ENCODE results near the gene AMH. TPM values are rescaled to one million over a fixed set of nuclear protein-coding genes. Genes with fewer than 3 reads are reported as not detected.

Gene AMH
- total and polyA plus RNA-seq, 2 of the 13 experiments (the other 11 are each of a cell fraction or from before 2014, with no cell fraction given): 0.03 to 0.18 TPM

- peak; percentile 63 for TF ChIP-seq TAF1 (CRISPR knock-in tag; IDR thresholded peaks at IDR 0.05)
- no peak for TF ChIP-seq ZNF253 (CRISPR knock-in tag; IDR thresholded peaks at IDR 0.05; ENCODE audit: borderline replicate concordance)
- TF ChIP-seq YY1 (IDR thresholded peaks at IDR 0.05; ENCODE audit: insufficient read depth, insufficient replicate concordance, low read depth, low read length): peak; percentile 89
- peak; percentile 62; the same call in 1 of the 2 replicates for TF ChIP-seq ZBTB25 (CRISPR knock-in tag; IDR thresholded peaks at IDR 0.05)
- 0 out of 2 replicates have a peak, but pooled peaks have one; percentile 16 for TF ChIP-seq ZGPAT (CRISPR knock-in tag; IDR thresholded peaks at IDR 0.05)
- TF ChIP-seq ZNF530 (CRISPR knock-in tag; IDR thresholded peaks at IDR 0.05; ENCODE audit: low read depth): no peak
- no peak for TF ChIP-seq SIX1 (CRISPR knock-in tag; IDR thresholded peaks at IDR 0.05; ENCODE audit: borderline replicate concordance)
- TF ChIP-seq DNMT1 (CRISPR knock-in tag; IDR thresholded peaks at IDR 0.05): no peak
- no peak for TF ChIP-seq KLF13 (CRISPR knock-in tag; IDR thresholded peaks at IDR 0.05)
- no peak for TF ChIP-seq ZBTB7A (CRISPR knock-in tag; IDR thresholded peaks at IDR 0.05)
- no peak for TF ChIP-seq MTA3 (CRISPR knock-in tag; IDR thresholded peaks at IDR 0.05)
- TF ChIP-seq ZSCAN21 (CRISPR knock-in tag; IDR thresholded peaks at IDR 0.05; ENCODE audit: borderline replicate concordance): no peak
- TF ChIP-seq ZNF691 (CRISPR knock-in tag; IDR thresholded peaks at IDR 0.05; ENCODE audit: borderline replicate concordance, low read depth): no peak
- TF ChIP-seq JDP2 (CRISPR knock-in tag; IDR thresholded peaks at IDR 0.05; ENCODE audit: borderline replicate concordance): no peak
- TF ChIP-seq GABPB1 (CRISPR knock-in tag; IDR thresholded peaks at IDR 0.05): peak; percentile 57
- no peak for TF ChIP-seq TFAP4 (IDR thresholded peaks at IDR 0.05; ENCODE audit: borderline replicate concordance, low read depth)
- no peak for TF ChIP-seq GATAD2A (CRISPR knock-in tag; IDR thresholded peaks at IDR 0.05)
- no peak for TF ChIP-seq ZNF142 (CRISPR knock-in tag; IDR thresholded peaks at IDR 0.05)
Observed at GRCh38 chr19:2270423-2271233, 21.5 kb downstream of the AMH start (continued).

Data from HepG2 (cell line).